Neural cell (in vitro differentiated cells): ENCODE data around the gene TRAPPC2.
"Not testable (repeated sequence)": the region's sequence is repeated elsewhere in the genome, so short reads cannot be mapped to it uniquely, and the experiment has no call there.

Experiments used
- CTCF ChIP-seq: fragments of 450-650 bp; IDR thresholded peaks from 2 replicates; pipeline ENCODE4 v1.5.1; 2014; ENCODE audit warnings: antibody characterized with exemption, mild to moderate bottlenecking, moderate library complexity; ENCODE audit not compliant: poor library complexity, severe bottlenecking
- EZH2 ChIP-seq: fragments of 200-600, 300-800 bp; shearing (Covaris generic), sonication (generic); IDR thresholded peaks from 2 replicates; pipeline ENCODE4 v1.6.1; 2014; ENCODE audit warnings: antibody characterized with exemption, low read length, borderline replicate concordance, mild to moderate bottlenecking; ENCODE audit not compliant: insufficient read depth, poor library complexity, severe bottlenecking
- MXI1 ChIP-seq: fragments of 450-650 bp; conservative IDR thresholded peaks from 2 replicates; pipeline ENCODE4 v1.6.1; 2014; ENCODE audit warnings: antibody characterized with exemption, mild to moderate bottlenecking; ENCODE audit not compliant: poor library complexity, severe bottlenecking

- not testable (repeated sequence) for TF ChIP-seq CTCF, MXI1, EZH2
These were observed 64.7 kb downstream of the TRAPPC2 start for GRCh38 chrX:13669755-13670154.
